ENCODE measurements around the gene SEPTIN1. TPM values are rescaled to one million over a fixed set of nuclear protein-coding genes. Genes with fewer than 3 reads are reported as not detected.

Gene SEPTIN1
- total and polyA plus RNA-seq, 2 of the 4 experiments (the other 2 are of a cell fraction), result 0.24 TPM; not detected in 1

DNA sequence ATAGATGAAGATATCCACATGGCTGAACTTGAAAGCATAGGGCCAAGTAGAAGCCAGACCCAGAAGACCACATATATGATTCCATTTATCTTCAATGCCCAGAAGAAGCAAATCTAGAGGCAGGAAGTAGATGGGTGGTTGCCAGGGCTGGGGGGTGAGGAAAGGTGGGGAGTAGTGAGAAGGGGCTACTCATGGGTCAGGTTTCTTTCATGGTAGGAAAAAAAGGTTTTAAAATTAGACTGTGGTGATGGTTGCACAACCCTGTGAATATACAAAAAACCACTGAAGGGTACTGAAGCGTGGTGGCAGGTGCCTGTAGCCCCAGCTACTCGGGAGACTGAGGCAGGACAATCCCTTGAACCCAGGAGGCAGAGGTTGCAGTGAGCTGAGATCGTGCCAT, 32.7 kb downstream of the SEPTIN1 start:
- Histone ChIP-seq H2AK9ac (replicated peaks; ENCODE audit: low read depth, low read length, poor library complexity) (no peak overlapping the region), H3K56ac (ENCODE audit: extremely low read depth, insufficient read depth, low read length) (no peak overlapping the region), H3K9ac (ENCODE audit: low read depth, low read length) (no peak overlapping the region), H3K4me2 (ENCODE audit: low read depth, low read length) (no peak overlapping the region), H2BK15ac (ENCODE audit: low read depth, low read length) (no peak overlapping the region), H2BK5ac (ENCODE audit: low read depth, low read length, poor library complexity, severe bottlenecking) (no peak overlapping the region), H2AK5ac (ENCODE audit: low read depth, low read length) (no peak overlapping the region), H4K5ac (ENCODE audit: low read depth, low read length) (no peak overlapping the region), H2BK120ac (ENCODE audit: low read depth, low read length) (no peak overlapping the region), H4K8ac (ENCODE audit: low read depth in 2 of 2, low read length in 2 of 2) (no peak overlapping the region), H3K18ac (ENCODE audit: low read depth, low read length) (no peak overlapping the region), H4K91ac (ENCODE audit: insufficient read depth, low read depth, low read length) (no peak overlapping the region), H3K9me3 (ENCODE audit: control insufficient read depth, insufficient read depth, low read length) (no peaks in the 10 kb centered on the region), H3K36me3 (ENCODE audit: control insufficient read depth, insufficient read depth, low read length) (peaks cover 27% of the 10 kb centered on the region), H2AFZ (replicated peaks; ENCODE audit: low read length, poor library complexity) (no peak overlapping the region), H4K20me1 (ENCODE audit: insufficient read depth, low read length) (peaks cover 17% of the 10 kb centered on the region; the same call in 1 of the 2 replicates), H2BK20ac (ENCODE audit: low read depth, low read length) (no peak overlapping the region), H3K4me1 (ENCODE audit: control insufficient read depth, insufficient read depth, low read length) (peaks cover 3% of the 10 kb centered on the region; the same call in 1 of the 2 replicates), H3K14ac (replicated peaks; ENCODE audit: low read depth, low read length) (no peak overlapping the region), H3K9me1 (ENCODE audit: insufficient read depth, low read length) (peaks cover 2% of the 10 kb centered on the region; the same call in 1 of the 2 replicates), H3K79me1 (ENCODE audit: low read depth in 1 of 2, low read length in 2 of 2) (peaks cover 0 to 53% of the 10 kb centered on the region in 2 experiments; a peak in 2 of 4 replicates), H3K27me3 (ENCODE audit: control insufficient read depth, insufficient read depth, low read length) (no peaks in the 10 kb centered on the region), H3K27ac (ENCODE audit: insufficient read depth, low read length) (no peak overlapping the region), H3K23ac (ENCODE audit: low read depth, low read length) (no peak overlapping the region), H3K4ac (ENCODE audit: low read depth, low read length) (no peak overlapping the region), H3K4me3 (ENCODE audit: insufficient read depth, low read depth, low read length) (no peak overlapping the region)
- no TSS peak for BruUV-seq (replicated peaks)
- 100% methylated on average over 1 of the region's 3 CpGs; no CpG with 5 or more reads in 1 of the 2 experiments for WGBS, 2 experiments (ENCODE audit: extremely low coverage in 2 of 2, insufficient read length in 1 of 2)
- ChIA-PET CTCF (interaction anchor here (0.7 kb wide), 1 partner anchor 9 kb away, joined by 4 read pairs; no protein-coding TSS in a partner anchor), POLR2A (ENCODE audit: unreplicated experiment) (no interaction called here)
- DNase-seq (no peak), ATAC-seq (ENCODE audit: low read depth) (no peak)
- TF ChIP-seq CEBPB (IDR thresholded peaks at IDR 0.05; ENCODE audit: low read depth, low read length) (peak; percentile 33; the same call in 1 of the 2 replicates), CHD1 (IDR thresholded peaks at IDR 0.05; ENCODE audit: low read depth, low read length) (no peak)
- in situ Hi-C loops (cut with MboI; ENCODE audit: low sequenced_read_pairs), result no loop called here
- intact Hi-C loops (cut with micrococcal nuclease), result no loop called here
- dilution Hi-C loops (cut with HindIII; ENCODE audit: low sequenced_read_pairs, unreplicated experiment), result no loop called here

All from IMR-90 (cell line).